ENCODE data around the gene DDAH2. TPM values are rescaled to one million over a fixed set of nuclear protein-coding genes. Genes with fewer than 3 reads are reported as not detected.
A peak's percentile ranks its signal among the peaks of the same experiment; 100 is the strongest.

The DDAH2 gene
- polyA plus RNA-seq, 3 donors = 29.8 to 56.0 (median 30.6) TPM

GRCh38 chr6:31712296-31712695 is 16.8 kb downstream of the DDAH2 start:
- H4K20me1 ChIP-seq (ENCODE audit: insufficient read depth, low read length) = no peaks in the 10 kb centered on the region
- peak; percentile 26 for TF ChIP-seq CTCF (IDR thresholded peaks at IDR 0.05)
- H3K36me3 ChIP-seq (replicated peaks in 1 of 2; ENCODE audit: control insufficient read depth in 1 of 2, insufficient read depth in 2 of 2, low read length in 2 of 2) = no peaks in the 10 kb centered on the region
- DNase-seq = peak; percentile 32 to 49 (median 35)
- H3K4me1 ChIP-seq (ENCODE audit: control insufficient read depth in 1 of 2, insufficient read depth in 2 of 2, low read length in 2 of 2) = peaks cover 21 to 27% of the 10 kb centered on the region in 2 donors
- H3K9me3 ChIP-seq (replicated peaks in 1 of 2; ENCODE audit: control insufficient read depth in 1 of 2, insufficient read depth in 1 of 2, low read length in 2 of 2) = no peaks in the 10 kb centered on the region
- H3K4me2 ChIP-seq (replicated peaks; ENCODE audit: extremely low read depth, low read length, poor library complexity, severe bottlenecking) = no peak overlapping the region
- H3K27ac Mint-ChIP-seq = peak overlapping the region in 2 of 7 donors; percentile 56 to 60
- H3K4me1 Mint-ChIP-seq = peaks cover 28% of the 10 kb centered on the region
- peaks cover 0 to 9% (median 1%) of the 10 kb centered on the region in 3 donors for H3K27me3 Mint-ChIP-seq (ENCODE audit: low read depth in 3 of 3)
- no peaks in the 10 kb centered on the region for H3K36me3 Mint-ChIP-seq
- intact Hi-C loops (cut with micrococcal nuclease) = no loop called here
- no peak overlapping the region for H3K4me3 ChIP-seq (replicated peaks in 1 of 3; ENCODE audit: low read depth in 2 of 3, low read length in 3 of 3)
- peak overlapping the region; percentile 38 for H2AFZ ChIP-seq (ENCODE audit: insufficient read depth, low read depth, low read length, poor library complexity, severe bottlenecking)
- H3K27me3 ChIP-seq (ENCODE audit: control insufficient read depth in 2 of 2, insufficient read depth in 2 of 2, low read length in 2 of 2) = no peaks in the 10 kb centered on the region
- WGBS (ENCODE audit: insufficient coverage) = 63% methylated on average over 8 of the region's 8 CpGs
- H3K9me3 Mint-ChIP-seq = peaks cover 0 to 2% (median 0%) of the 10 kb centered on the region in 7 donors
- no peaks in the 10 kb centered on the region for H3K79me2 ChIP-seq (ENCODE audit: insufficient read depth, low read length)
- no peak overlapping the region for H3K9ac ChIP-seq (ENCODE audit: insufficient read depth, low read length, poor library complexity, severe bottlenecking)
- H3K4me3 Mint-ChIP-seq = peak overlapping the region in 1 of 2 donors; percentile 23
- H3K27ac ChIP-seq (ENCODE audit: low read depth in 1 of 2, low read length in 2 of 2) = no peak overlapping the region

- H3K4me2 ChIP-seq (replicated peaks; ENCODE audit: extremely low read depth, low read length, poor library complexity, severe bottlenecking) = peak overlapping the region; percentile 49
- H2AFZ ChIP-seq (ENCODE audit: insufficient read depth, low read depth, low read length, poor library complexity, severe bottlenecking) = peak overlapping the region; percentile 56
- Mint-ChIP-seq H3K4me3 (peak overlapping the region; percentile 59 to 80), H3K36me3 (no peaks in the 10 kb centered on the region), H3K27me3 (ENCODE audit: low read depth in 3 of 3) (peaks cover 0 to 9% (median 1%) of the 10 kb centered on the region in 3 donors), H3K27ac (peak overlapping the region in 4 of 7 donors; percentile 52 to 79 (median 68)), H3K9me3 (peaks cover 0 to 2% (median 0%) of the 10 kb centered on the region in 7 donors), H3K4me1 (peaks cover 28% of the 10 kb centered on the region)
- no peaks in the 10 kb centered on the region for H3K79me2 ChIP-seq (ENCODE audit: insufficient read depth, low read length)
- no peaks in the 10 kb centered on the region for H3K27me3 ChIP-seq (ENCODE audit: control insufficient read depth in 2 of 2, insufficient read depth in 2 of 2, low read length in 2 of 2)
- no peaks in the 10 kb centered on the region for H3K9me3 ChIP-seq (replicated peaks in 1 of 2; ENCODE audit: control insufficient read depth in 1 of 2, insufficient read depth in 1 of 2, low read length in 2 of 2)
- peak in 2 of 3 donors; percentile 41 to 54 for DNase-seq
- intact Hi-C loops (cut with micrococcal nuclease) = no loop called here
- peak overlapping the region in 1 of 3 experiments; percentile 46 for H3K4me3 ChIP-seq (replicated peaks in 1 of 3; ENCODE audit: low read depth in 2 of 3, low read length in 3 of 3)
- no peaks in the 10 kb centered on the region for H3K36me3 ChIP-seq (replicated peaks in 1 of 2; ENCODE audit: control insufficient read depth in 1 of 2, insufficient read depth in 2 of 2, low read length in 2 of 2)
- H3K9ac ChIP-seq (ENCODE audit: insufficient read depth, low read length, poor library complexity, severe bottlenecking) = peak overlapping the region; percentile 5
- peak overlapping the region in 1 of 2 donors; percentile 32 for H3K27ac ChIP-seq (ENCODE audit: low read depth in 1 of 2, low read length in 2 of 2)
- WGBS (ENCODE audit: insufficient coverage) = 83% methylated on average over 1 of the region's 8 CpGs
- peaks cover 21 to 27% of the 10 kb centered on the region in 2 donors for H3K4me1 ChIP-seq (ENCODE audit: control insufficient read depth in 1 of 2, insufficient read depth in 2 of 2, low read length in 2 of 2)
- TF ChIP-seq CTCF (IDR thresholded peaks at IDR 0.05) = no peak
- no peaks in the 10 kb centered on the region for H4K20me1 ChIP-seq (ENCODE audit: insufficient read depth, low read length)
Measured at GRCh38 chr6:31711233-31711632, 17.9 kb downstream of the DDAH2 start.
